HepG2 (cell line): ENCODE data around the gene UCHL3. TPM values are rescaled to one million over a fixed set of nuclear protein-coding genes. Genes with fewer than 3 reads are reported as not detected.

ENCODE experiments used
- FUBP1 ChIP-seq: sonication (generic); formaldehyde crosslinking; IDR thresholded peaks from 2 replicates; pipeline ENCODE4 v1.5.1; 2020; ENCODE audit warnings: missing genetic modification reagents, mild to moderate bottlenecking, borderline replicate concordance
- HHEX ChIP-seq: IDR thresholded peaks from 2 replicates; pipeline ENCODE4 v1.6.1; 2016; ENCODE audit warnings: control low read depth
- MAZ ChIP-seq, 2 experiments: sonication (generic) in 1 of 2; formaldehyde crosslinking in 1 of 2; IDR thresholded peaks; 2 replicates each; pipeline versions ENCODE4 v1.5.0 to v1.6.1; 2012 to 2020; ENCODE audit warnings: low read depth in 2 of 2, mild to moderate bottlenecking in 2 of 2, borderline replicate concordance in 1 of 2, improper control_type of control experiment in 1 of 2, low read length in 1 of 2, missing genetic modification reagents in 1 of 2, moderate library complexity in 1 of 2
- MYC ChIP-seq: sonication (generic); formaldehyde crosslinking; IDR thresholded peaks from 2 replicates; pipeline ENCODE4 v1.9.0; 2021; ENCODE audit warnings: missing genetic modification reagents, borderline replicate concordance
- NR2F6 ChIP-seq, 2 experiments: IDR thresholded peaks; 2 replicates each; pipeline ENCODE4 v1.6.1; 2016; ENCODE audit warnings: antibody characterized with exemption in 1 of 2, mild to moderate bottlenecking in 1 of 2
- ONECUT2 ChIP-seq: sonication (generic); formaldehyde crosslinking; IDR thresholded peaks from 2 replicates; pipeline ENCODE4 v1.4.0; 2020; ENCODE audit warnings: missing genetic modification reagents
- PBX2 ChIP-seq: IDR thresholded peaks from 2 replicates; pipeline ENCODE4 v1.6.1; 2016; ENCODE audit warnings: control low read depth
- PPARG ChIP-seq: conservative IDR thresholded peaks from 2 replicates; pipeline ENCODE4 v1.6.1; 2016; ENCODE audit warnings: missing biosample characterization, missing genetic modification reagents
- SP4 ChIP-seq: sonication (generic); formaldehyde crosslinking; IDR thresholded peaks from 2 replicates; pipeline ENCODE4 v1.8.1; 2023; ENCODE audit warnings: mild to moderate bottlenecking, missing genetic modification reagents
- TARDBP ChIP-seq: sonication (generic); formaldehyde crosslinking; IDR thresholded peaks from 2 replicates; pipeline ENCODE4 v1.8.0; 2022; ENCODE audit warnings: mild to moderate bottlenecking, missing genetic modification reagents
- TP53 ChIP-seq: sonication (generic); formaldehyde crosslinking; conservative IDR thresholded peaks from 2 replicates; pipeline ENCODE4 v1.4.0; 2020; ENCODE audit warnings: missing genetic modification reagents
- ZBTB20 ChIP-seq: sonication (generic); formaldehyde crosslinking; IDR thresholded peaks from 2 replicates; pipeline ENCODE4 v1.8.1; 2023; ENCODE audit warnings: missing genetic modification reagents, low read depth, mild to moderate bottlenecking, borderline replicate concordance
- ZFX ChIP-seq: sonication (generic); formaldehyde crosslinking; IDR thresholded peaks from 2 replicates; pipeline ENCODE4 v1.4.0; 2020; ENCODE audit warnings: mild to moderate bottlenecking, low read depth, missing genetic modification reagents, moderate library complexity
- ZMYM2 ChIP-seq: sonication (generic); formaldehyde crosslinking; IDR thresholded peaks from 2 replicates; pipeline ENCODE4 v1.8.0; 2022; ENCODE audit warnings: mild to moderate bottlenecking, missing genetic modification reagents
- ZNF138 ChIP-seq: sonication (generic); formaldehyde crosslinking; IDR thresholded peaks from 2 replicates; pipeline ENCODE4 v1.5.0; 2020; ENCODE audit warnings: mild to moderate bottlenecking, low read depth, missing genetic modification reagents
- ZNF550 ChIP-seq: sonication (generic); formaldehyde crosslinking; IDR thresholded peaks from 2 replicates; pipeline ENCODE4 v1.4.0; 2020; ENCODE audit warnings: mild to moderate bottlenecking, missing genetic modification reagents, borderline replicate concordance
- polyA plus RNA-seq, 8 experiments: library from polyadenylated mRNA; depleted of rRNA in 3 of 8; stranded (reverse) in 7 of 8; unstranded in 1 of 8; fragments of >200 nt; fragmentation: Illumina TruSeq in 4 of 8; extraction: Trizol in 4 of 8; gene quantifications; 2 replicates each; pipeline versions ENCODE4 v1.2.1 to v1.2.3, GENCODE V29; 2011 to 2016; ENCODE audit warnings: low read depth in 4 of 8, missing spikeins in 1 of 8, mixed read lengths in 1 of 8; ENCODE audit not compliant: insufficient read depth in 1 of 8
- total RNA-seq, 5 experiments: library from RNA; depleted of rRNA; stranded (reverse); fragments of >200 nt; fragmentation: Illumina TruSeq; extraction: Trizol; gene quantifications; 2 replicates each; pipeline ENCODE4 v1.2.3, GENCODE V29; 2016; ENCODE audit warnings: low read depth in 1 of 5
- TF ChIP-seq, protein P1 (sequence below): sonication (generic); formaldehyde crosslinking; conservative IDR thresholded peaks from 2 replicates; pipeline ENCODE4 v1.4.0; 2020; ENCODE audit warnings: missing genetic modification reagents
- TF ChIP-seq, protein P2 (sequence below): sonication (generic); formaldehyde crosslinking; IDR thresholded peaks from 2 replicates; pipeline ENCODE4 v1.5.1; 2020; ENCODE audit warnings: missing genetic modification reagents, mild to moderate bottlenecking, borderline replicate concordance
- TF ChIP-seq, protein P3 (sequence below): sonication (generic); formaldehyde crosslinking; IDR thresholded peaks from 2 replicates; pipeline ENCODE4 v1.5.0; 2020; ENCODE audit warnings: mild to moderate bottlenecking, missing genetic modification reagents, moderate library complexity

The UCHL3 gene
- total and polyA plus RNA-seq, 2 of the 13 experiments (the other 11 are each of a cell fraction or from before 2014, with no cell fraction given): 36.2 to 93.3 TPM

GRCh38 chr13:75537401-75538365 lies 11.9 kb upstream of the UCHL3 start, which contains the start of gene COMMD6 (continued):
- TF ChIP-seq ZBTB20 (0 out of 2 replicates have a peak, but pooled peaks have one; percentile 51), PBX2 (no peak), HHEX (CRISPR knock-in tag) (no peak), PPARG (0 out of 2 replicates have a peak, but pooled peaks have one; percentile 39), FUBP1 (CRISPR knock-in tag) (no peak), ZNF138 (CRISPR knock-in tag) (no peak), MYC (CRISPR knock-in tag) (peak; percentile 69), TARDBP (CRISPR knock-in tag) (no peak), ZFX (CRISPR knock-in tag) (peak; percentile 88), SP4 (CRISPR knock-in tag) (peak; percentile 86), ZNF550 (CRISPR knock-in tag) (no peak), ZMYM2 (no peak), ONECUT2 (CRISPR knock-in tag) (no peak), MAZ (IDR thresholded peaks at IDR 0.05; ENCODE audit: borderline replicate concordance, low read depth, low read length) (peak; percentile 36; the same call in 1 of the 2 replicates), MAZ (CRISPR knock-in tag; IDR thresholded peaks at IDR 0.05; ENCODE audit: low read depth) (no peak; the same call in 1 of the 2 replicates), TP53 (CRISPR knock-in tag) (no peak), NR2F6 (IDR thresholded peaks at IDR 0.05) (no peak), NR2F6 (CRISPR knock-in tag; IDR thresholded peaks at IDR 0.05) (no peak)
- TF ChIP-seq, protein P1, sequence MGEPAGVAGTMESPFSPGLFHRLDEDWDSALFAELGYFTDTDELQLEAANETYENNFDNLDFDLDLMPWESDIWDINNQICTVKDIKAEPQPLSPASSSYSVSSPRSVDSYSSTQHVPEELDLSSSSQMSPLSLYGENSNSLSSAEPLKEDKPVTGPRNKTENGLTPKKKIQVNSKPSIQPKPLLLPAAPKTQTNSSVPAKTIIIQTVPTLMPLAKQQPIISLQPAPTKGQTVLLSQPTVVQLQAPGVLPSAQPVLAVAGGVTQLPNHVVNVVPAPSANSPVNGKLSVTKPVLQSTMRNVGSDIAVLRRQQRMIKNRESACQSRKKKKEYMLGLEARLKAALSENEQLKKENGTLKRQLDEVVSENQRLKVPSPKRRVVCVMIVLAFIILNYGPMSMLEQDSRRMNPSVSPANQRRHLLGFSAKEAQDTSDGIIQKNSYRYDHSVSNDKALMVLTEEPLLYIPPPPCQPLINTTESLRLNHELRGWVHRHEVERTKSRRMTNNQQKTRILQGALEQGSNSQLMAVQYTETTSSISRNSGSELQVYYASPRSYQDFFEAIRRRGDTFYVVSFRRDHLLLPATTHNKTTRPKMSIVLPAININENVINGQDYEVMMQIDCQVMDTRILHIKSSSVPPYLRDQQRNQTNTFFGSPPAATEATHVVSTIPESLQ (CRISPR knock-in tag): no peak
- TF ChIP-seq, protein P2, sequence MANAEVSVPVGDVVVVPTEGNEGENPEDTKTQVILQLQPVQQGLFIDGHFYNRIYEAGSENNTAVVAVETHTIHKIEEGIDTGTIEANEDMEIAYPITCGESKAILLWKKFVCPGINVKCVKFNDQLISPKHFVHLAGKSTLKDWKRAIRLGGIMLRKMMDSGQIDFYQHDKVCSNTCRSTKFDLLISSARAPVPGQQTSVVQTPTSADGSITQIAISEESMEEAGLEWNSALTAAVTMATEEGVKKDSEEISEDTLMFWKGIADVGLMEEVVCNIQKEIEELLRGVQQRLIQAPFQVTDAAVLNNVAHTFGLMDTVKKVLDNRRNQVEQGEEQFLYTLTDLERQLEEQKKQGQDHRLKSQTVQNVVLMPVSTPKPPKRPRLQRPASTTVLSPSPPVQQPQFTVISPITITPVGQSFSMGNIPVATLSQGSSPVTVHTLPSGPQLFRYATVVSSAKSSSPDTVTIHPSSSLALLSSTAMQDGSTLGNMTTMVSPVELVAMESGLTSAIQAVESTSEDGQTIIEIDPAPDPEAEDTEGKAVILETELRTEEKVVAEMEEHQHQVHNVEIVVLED (CRISPR knock-in tag): peak; percentile 84
- TF ChIP-seq, protein P3, sequence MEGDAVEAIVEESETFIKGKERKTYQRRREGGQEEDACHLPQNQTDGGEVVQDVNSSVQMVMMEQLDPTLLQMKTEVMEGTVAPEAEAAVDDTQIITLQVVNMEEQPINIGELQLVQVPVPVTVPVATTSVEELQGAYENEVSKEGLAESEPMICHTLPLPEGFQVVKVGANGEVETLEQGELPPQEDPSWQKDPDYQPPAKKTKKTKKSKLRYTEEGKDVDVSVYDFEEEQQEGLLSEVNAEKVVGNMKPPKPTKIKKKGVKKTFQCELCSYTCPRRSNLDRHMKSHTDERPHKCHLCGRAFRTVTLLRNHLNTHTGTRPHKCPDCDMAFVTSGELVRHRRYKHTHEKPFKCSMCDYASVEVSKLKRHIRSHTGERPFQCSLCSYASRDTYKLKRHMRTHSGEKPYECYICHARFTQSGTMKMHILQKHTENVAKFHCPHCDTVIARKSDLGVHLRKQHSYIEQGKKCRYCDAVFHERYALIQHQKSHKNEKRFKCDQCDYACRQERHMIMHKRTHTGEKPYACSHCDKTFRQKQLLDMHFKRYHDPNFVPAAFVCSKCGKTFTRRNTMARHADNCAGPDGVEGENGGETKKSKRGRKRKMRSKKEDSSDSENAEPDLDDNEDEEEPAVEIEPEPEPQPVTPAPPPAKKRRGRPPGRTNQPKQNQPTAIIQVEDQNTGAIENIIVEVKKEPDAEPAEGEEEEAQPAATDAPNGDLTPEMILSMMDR (CRISPR knock-in tag): no peak
